Astrocyte (in vitro differentiated cells and primary cell): ENCODE results near the gene CARS1. TPM values are rescaled to one million over a fixed set of nuclear protein-coding genes. Genes with fewer than 3 reads are reported as not detected.
A peak's percentile ranks its signal among the peaks of the same experiment; 100 is the strongest.

Experiments
- DNase-seq: peaks from one replicate; pipeline ENCODE4 v3.0.0-alpha.2; 2010; ENCODE audit warnings: low read depth
- FAIRE-seq: peaks from 2 replicates; lab custom pipeline; 2011; peaks lifted over from hg19 to GRCh38; lab: Jason Lieb, UNC
- H2AFZ ChIP-seq: 2 replicates; pipeline ENCODE4 v1.6.0; 2012; ENCODE audit warnings: low read depth, low read length, inconsistent platforms
- H3K27ac ChIP-seq: 2 replicates; pipeline ENCODE4 v1.5.1; 2011; ENCODE audit warnings: low read depth, low read length, inconsistent platforms
- H3K27me3 ChIP-seq: 2 replicates; pipeline ENCODE4 v1.6.0; 2011; ENCODE audit warnings: low read length, inconsistent platforms; ENCODE audit not compliant: insufficient read depth
- H3K36me3 ChIP-seq: 2 replicates; pipeline ENCODE4 v1.5.1; 2011; ENCODE audit warnings: low read length, inconsistent platforms; ENCODE audit not compliant: insufficient read depth
- H3K4me1 ChIP-seq: 2 replicates; pipeline ENCODE4 v1.5.1; 2011; ENCODE audit warnings: low read length, inconsistent platforms; ENCODE audit not compliant: insufficient read depth
- H3K4me2 ChIP-seq: 2 replicates; pipeline ENCODE4 v1.6.0; 2012; ENCODE audit warnings: low read length, inconsistent platforms
- H3K4me3 ChIP-seq: 2 replicates; pipeline ENCODE4 v1.5.1; 2011; ENCODE audit warnings: low read depth, mild to moderate bottlenecking, low read length, inconsistent platforms; ENCODE audit not compliant: insufficient read depth
- H3K79me2 ChIP-seq: 2 replicates; pipeline ENCODE4 v1.6.0; 2012; ENCODE audit warnings: mild to moderate bottlenecking, low read length, inconsistent platforms; ENCODE audit not compliant: insufficient read depth
- H3K9ac ChIP-seq: 2 replicates; pipeline ENCODE4 v1.6.0; 2012; ENCODE audit warnings: mild to moderate bottlenecking, low read length, inconsistent platforms
- H3K9me3 ChIP-seq: 2 replicates; pipeline ENCODE4 v1.5.1; 2012; ENCODE audit warnings: low read depth, mild to moderate bottlenecking, low read length, inconsistent platforms; ENCODE audit not compliant: insufficient read depth
- H4K20me1 ChIP-seq: 2 replicates; pipeline ENCODE4 v1.6.0; 2012; ENCODE audit warnings: low read length, inconsistent platforms; ENCODE audit not compliant: insufficient read depth
- H3K27ac Mint-ChIP-seq: one replicate; pipeline ENCODE4 v1.8.0; 2021; ENCODE audit warnings: mild to moderate bottlenecking, mixed read lengths; ENCODE audit not compliant: unreplicated experiment
- H3K27me3 Mint-ChIP-seq: one replicate; pipeline ENCODE4 v1.8.0; 2021; ENCODE audit warnings: low read depth, mixed read lengths; ENCODE audit not compliant: unreplicated experiment
- H3K36me3 Mint-ChIP-seq: one replicate; pipeline ENCODE4 v1.8.0; 2021; ENCODE audit warnings: low read depth, mixed read lengths; ENCODE audit not compliant: unreplicated experiment
- H3K4me1 Mint-ChIP-seq: one replicate; pipeline ENCODE4 v1.8.0; 2021; ENCODE audit warnings: low read depth, mixed read lengths; ENCODE audit not compliant: unreplicated experiment
- H3K4me3 Mint-ChIP-seq: one replicate; pipeline ENCODE4 v1.8.0; 2021; ENCODE audit warnings: mild to moderate bottlenecking, moderate library complexity, mixed read lengths; ENCODE audit not compliant: unreplicated experiment
- H3K9me3 Mint-ChIP-seq: one replicate; pipeline ENCODE4 v1.8.0; 2021; ENCODE audit warnings: mild to moderate bottlenecking, mixed read lengths; ENCODE audit not compliant: unreplicated experiment
- CTCF ChIP-seq: IDR thresholded peaks from 2 replicates; pipeline ENCODE4 v1.5.1; 2011; ENCODE audit warnings: low read depth, mild to moderate bottlenecking, inconsistent platforms, low read length, moderate library complexity; ENCODE audit not compliant: insufficient read depth
- EZH2 ChIP-seq: IDR thresholded peaks from 2 replicates; pipeline ENCODE4 v1.6.1; 2012; ENCODE audit warnings: mild to moderate bottlenecking, low read length, inconsistent platforms; ENCODE audit not compliant: insufficient read depth
- total RNA-seq: library from RNA; stranded (reverse); gene quantifications from 2 replicates; pipeline ENCODE4 v1.2.1, GENCODE V29; 2021

CARS1 gene
- total RNA-seq, 1 donor from 2014 or later: 123 TPM

- Histone ChIP-seq H3K27ac (no peak overlapping the region), H3K36me3 (no peaks in the 10 kb centered on the region), H3K9me3 (no peaks in the 10 kb centered on the region), H4K20me1 (peaks cover 7% of the 10 kb centered on the region), H3K4me3 (no peak overlapping the region), H3K4me2 (peak overlapping the region; percentile 13), H3K4me1 (peaks cover 9% of the 10 kb centered on the region), H2AFZ (no peak overlapping the region), H3K9ac (no peak overlapping the region), H3K79me2 (no peaks in the 10 kb centered on the region), H3K27me3 (peaks cover 2% of the 10 kb centered on the region)
- Mint-ChIP-seq H3K27me3 (peaks cover 20% of the 10 kb centered on the region), H3K4me1 (no peaks in the 10 kb centered on the region), H3K36me3 (peaks cover 2% of the 10 kb centered on the region), H3K9me3 (no peaks in the 10 kb centered on the region), H3K27ac (no peak overlapping the region), H3K4me3 (no peak overlapping the region)
- DNase-seq (peak; percentile 18), FAIRE-seq (no peak)
- TF ChIP-seq EZH2: no peak
- TF ChIP-seq CTCF: no peak
These were observed 30.9 kb upstream of the CARS1 start for GRCh38 chr11:3087821-3088800.

- no peak for FAIRE-seq
- no peak overlapping the region for H3K4me3 Mint-ChIP-seq
- DNase-seq: no peak
These were observed 30.1 kb upstream of the CARS1 start for GRCh38 chr11:3087373-3087772.

More at GRCh38 chr11:3087373-3087772, 30.1 kb upstream of the CARS1 start:
- Histone ChIP-seq H3K36me3 (no peaks in the 10 kb centered on the region), H2AFZ (no peak overlapping the region), H4K20me1 (peaks cover 7% of the 10 kb centered on the region), H3K4me2 (no peak overlapping the region), H3K9ac (no peak overlapping the region), H3K79me2 (no peaks in the 10 kb centered on the region), H3K27me3 (peaks cover 2% of the 10 kb centered on the region), H3K4me1 (peaks cover 9% of the 10 kb centered on the region), H3K27ac (no peak overlapping the region), H3K4me3 (no peak overlapping the region), H3K9me3 (no peaks in the 10 kb centered on the region)
- TF ChIP-seq CTCF (no peak), EZH2 (no peak)
- no peaks in the 10 kb centered on the region for H3K4me1 Mint-ChIP-seq
- peaks cover 23% of the 10 kb centered on the region for H3K27me3 Mint-ChIP-seq
- H3K36me3 Mint-ChIP-seq: peaks cover 2% of the 10 kb centered on the region
- H3K9me3 Mint-ChIP-seq: no peaks in the 10 kb centered on the region
- H3K27ac Mint-ChIP-seq: no peak overlapping the region
